Neural progenitor cell (in vitro differentiated cells): ENCODE results near the gene ASXL3. TPM values are rescaled to one million over a fixed set of nuclear protein-coding genes. Genes with fewer than 3 reads are reported as not detected.

ENCODE experiments used
- DNase-seq: peaks from one replicate; pipeline ENCODE4 v3.0.0-alpha.2; 2016; ENCODE audit warnings: low spot score
- H2AFZ ChIP-seq: fragments of 200-600 bp; sonication (generic); replicated peaks from 2 replicates; pipeline ENCODE4 v1.6.1; 2016; ENCODE audit warnings: antibody characterized with exemption
- H3F3A ChIP-seq: fragments of 200-600 bp; sonication (generic); 2 replicates; pipeline ENCODE4 v1.6.1; 2016; ENCODE audit warnings: antibody characterized with exemption, low read depth
- H3K27ac ChIP-seq: fragments of 200-600 bp; sonication (generic); 2 replicates; pipeline ENCODE4 v1.5.1; 2016; ENCODE audit warnings: mild to moderate bottlenecking
- H3K27me3 ChIP-seq: fragments of 200-600 bp; sonication (generic); 2 replicates; pipeline ENCODE4 v1.6.1; 2016; ENCODE audit warnings: mild to moderate bottlenecking, moderate library complexity
- H3K36me3 ChIP-seq: fragments of 200-600 bp; sonication (generic); 2 replicates; pipeline ENCODE4 v1.5.1; 2016
- H3K4me1 ChIP-seq: fragments of 200-600 bp; sonication (generic); 2 replicates; pipeline ENCODE4 v1.6.1; 2016; ENCODE audit warnings: mixed run types
- H3K4me2 ChIP-seq: fragments of 200-600 bp; sonication (generic); 2 replicates; pipeline ENCODE4 v1.6.1; 2016
- H3K4me3 ChIP-seq: fragments of 200-600 bp; sonication (generic); 2 replicates; pipeline ENCODE4 v1.5.1; 2016
- H3K79me2 ChIP-seq: fragments of 200-600 bp; sonication (generic); 2 replicates; pipeline ENCODE4 v1.6.1; 2016; ENCODE audit warnings: low read depth
- H3K9ac ChIP-seq: fragments of 200-600 bp; sonication (generic); 2 replicates; pipeline ENCODE4 v1.6.1; 2016
- H3K9me3 ChIP-seq: fragments of 200-600 bp; sonication (generic); 2 replicates; pipeline ENCODE4 v1.5.1; 2016; ENCODE audit warnings: low read depth
- H4K20me1 ChIP-seq: fragments of 200-600 bp; sonication (generic); 2 replicates; pipeline ENCODE4 v1.6.1; 2016; ENCODE audit warnings: low read depth
- H3K27ac Mint-ChIP-seq: 3 replicates; pipeline ENCODE4 v1.8.0; 2021; ENCODE audit warnings: mixed read lengths
- H3K27me3 Mint-ChIP-seq: 2 replicates; pipeline ENCODE4 v1.8.0; 2022; ENCODE audit warnings: low read depth, mild to moderate bottlenecking, inconsistent platforms, moderate library complexity, mixed read lengths; ENCODE audit not compliant: insufficient read depth
- H3K36me3 Mint-ChIP-seq: 3 replicates; pipeline ENCODE4 v1.8.0; 2021; ENCODE audit warnings: mixed read lengths
- H3K4me1 Mint-ChIP-seq: 3 replicates; pipeline ENCODE4 v1.8.0; 2021; ENCODE audit warnings: mixed read lengths
- H3K4me3 Mint-ChIP-seq: 3 replicates; pipeline ENCODE4 v1.8.0; 2021; ENCODE audit warnings: mild to moderate bottlenecking, moderate library complexity, mixed read lengths
- H3K9me3 Mint-ChIP-seq: 3 replicates; pipeline ENCODE4 v1.8.0; 2020; ENCODE audit warnings: mixed read lengths
- EZH2 ChIP-seq: fragments of 200-600 bp; sonication (generic); IDR thresholded peaks from 2 replicates; pipeline ENCODE4 v1.6.1; 2017; ENCODE audit warnings: antibody characterized with exemption, mild to moderate bottlenecking, moderate library complexity
- EZH2phosphoT487 ChIP-seq: fragments of 200-600 bp; sonication (generic); IDR thresholded peaks from 2 replicates; pipeline ENCODE4 v1.6.1; 2017; ENCODE audit warnings: antibody characterized with exemption
- total RNA-seq: library from RNA; depleted of rRNA; stranded (reverse); fragments of >200 nt; gene quantifications from 2 replicates; pipeline ENCODE4 v1.2.3, GENCODE V29; 2015; ENCODE audit warnings: low replicate concordance
- TF ChIP-seq, protein P1 (sequence below): fragments of 200-600 bp; sonication (generic); IDR thresholded peaks from 2 replicates; pipeline ENCODE4 v1.5.1; 2017; ENCODE audit warnings: antibody characterized with exemption, mild to moderate bottlenecking

The ASXL3 gene
- total RNA-seq, 1 donor from 2014 or later, result 5.1 TPM

DNA sequence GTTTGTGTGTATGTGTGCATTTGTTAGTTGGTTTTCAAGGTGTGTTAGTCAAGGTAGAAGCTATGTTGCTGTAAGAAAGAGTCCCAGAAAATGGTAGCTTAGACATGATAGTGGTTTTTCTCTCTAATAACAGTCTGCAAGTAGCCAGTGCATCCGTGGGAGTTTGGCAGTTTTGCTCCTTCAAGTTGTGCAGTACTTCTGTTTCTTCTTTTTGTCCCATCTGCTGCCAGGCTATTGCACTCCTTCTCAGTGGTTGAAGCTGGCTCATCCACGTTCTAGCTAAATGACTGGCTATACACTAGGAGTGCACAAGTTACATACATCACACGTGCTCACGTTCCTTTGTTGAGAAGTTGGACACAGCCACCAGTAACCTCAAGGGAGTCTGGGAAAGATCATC, 134.7 kb downstream of the ASXL3 start:
- no peaks in the 10 kb centered on the region for H3K36me3 ChIP-seq
- Mint-ChIP-seq H3K36me3 (peaks cover 15% of the 10 kb centered on the region), H3K27me3 (no peaks in the 10 kb centered on the region), H3K4me3 (no peak overlapping the region), H3K9me3 (no peaks in the 10 kb centered on the region), H3K27ac (peak overlapping the region; percentile 74), H3K4me1 (no peaks in the 10 kb centered on the region)
- H2AFZ ChIP-seq, result no peak overlapping the region
- H3K4me1 ChIP-seq, result no peaks in the 10 kb centered on the region
- no peaks in the 10 kb centered on the region for H3K9me3 ChIP-seq
- no peaks in the 10 kb centered on the region for H4K20me1 ChIP-seq
- no peak overlapping the region for H3K9ac ChIP-seq
- no peak overlapping the region for H3K4me2 ChIP-seq
- no peak for DNase-seq
- H3K4me3 ChIP-seq, result no peak overlapping the region
- H3K79me2 ChIP-seq, result no peaks in the 10 kb centered on the region
- H3K27me3 ChIP-seq, result no peaks in the 10 kb centered on the region
- TF ChIP-seq, protein P1, sequence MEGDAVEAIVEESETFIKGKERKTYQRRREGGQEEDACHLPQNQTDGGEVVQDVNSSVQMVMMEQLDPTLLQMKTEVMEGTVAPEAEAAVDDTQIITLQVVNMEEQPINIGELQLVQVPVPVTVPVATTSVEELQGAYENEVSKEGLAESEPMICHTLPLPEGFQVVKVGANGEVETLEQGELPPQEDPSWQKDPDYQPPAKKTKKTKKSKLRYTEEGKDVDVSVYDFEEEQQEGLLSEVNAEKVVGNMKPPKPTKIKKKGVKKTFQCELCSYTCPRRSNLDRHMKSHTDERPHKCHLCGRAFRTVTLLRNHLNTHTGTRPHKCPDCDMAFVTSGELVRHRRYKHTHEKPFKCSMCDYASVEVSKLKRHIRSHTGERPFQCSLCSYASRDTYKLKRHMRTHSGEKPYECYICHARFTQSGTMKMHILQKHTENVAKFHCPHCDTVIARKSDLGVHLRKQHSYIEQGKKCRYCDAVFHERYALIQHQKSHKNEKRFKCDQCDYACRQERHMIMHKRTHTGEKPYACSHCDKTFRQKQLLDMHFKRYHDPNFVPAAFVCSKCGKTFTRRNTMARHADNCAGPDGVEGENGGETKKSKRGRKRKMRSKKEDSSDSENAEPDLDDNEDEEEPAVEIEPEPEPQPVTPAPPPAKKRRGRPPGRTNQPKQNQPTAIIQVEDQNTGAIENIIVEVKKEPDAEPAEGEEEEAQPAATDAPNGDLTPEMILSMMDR, result no peak
- TF ChIP-seq EZH2 (no peak), EZH2phosphoT487 (no peak)
- no peak overlapping the region for H3K27ac ChIP-seq
- H3F3A ChIP-seq, result no peaks in the 10 kb centered on the region

DNA sequence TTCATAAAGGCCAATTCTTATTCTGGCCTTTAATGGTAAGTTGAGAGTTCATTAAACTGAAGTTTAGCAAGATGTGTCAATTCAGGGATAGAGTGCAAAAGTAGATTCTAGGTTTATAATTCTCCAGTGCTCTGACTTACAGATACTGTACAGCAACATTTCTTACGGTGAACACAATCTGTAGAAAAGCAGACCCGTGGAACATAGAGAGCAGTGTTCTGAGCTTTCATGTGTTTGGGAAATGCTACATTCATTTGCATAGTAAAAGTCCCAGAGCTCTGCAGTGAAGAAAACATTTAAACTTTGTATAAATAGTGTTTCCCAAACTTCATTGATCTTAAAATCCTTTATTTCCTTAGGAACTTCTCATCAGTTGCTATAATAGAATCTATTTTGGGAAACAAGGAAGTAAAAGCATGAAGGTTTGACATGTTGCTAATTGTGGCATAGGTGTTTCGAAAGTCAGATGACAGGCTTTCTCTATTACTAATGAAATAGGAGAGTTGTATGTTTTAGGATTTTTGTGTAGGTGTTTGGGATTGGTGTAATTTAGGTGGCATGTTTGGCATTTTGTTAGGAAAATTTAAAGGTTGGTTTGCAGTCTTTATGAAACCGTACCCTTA, 138.2 kb downstream of the ASXL3 start:
- Histone ChIP-seq H3K36me3 (no peaks in the 10 kb centered on the region), H3K4me1 (no peaks in the 10 kb centered on the region), H4K20me1 (no peaks in the 10 kb centered on the region), H3K79me2 (no peaks in the 10 kb centered on the region), H3K4me3 (no peak overlapping the region), H2AFZ (no peak overlapping the region), H3K27ac (no peak overlapping the region), H3F3A (no peaks in the 10 kb centered on the region), H3K9me3 (no peaks in the 10 kb centered on the region), H3K27me3 (no peaks in the 10 kb centered on the region), H3K9ac (no peak overlapping the region), H3K4me2 (no peak overlapping the region)
- TF ChIP-seq EZH2phosphoT487 (no peak), EZH2 (no peak)
- TF ChIP-seq, protein P1, result no peak
- Mint-ChIP-seq H3K4me1 (no peaks in the 10 kb centered on the region), H3K9me3 (no peaks in the 10 kb centered on the region), H3K36me3 (peaks cover 17% of the 10 kb centered on the region), H3K27ac (no peak overlapping the region), H3K27me3 (no peaks in the 10 kb centered on the region), H3K4me3 (no peak overlapping the region)
- no peak for DNase-seq

DNA sequence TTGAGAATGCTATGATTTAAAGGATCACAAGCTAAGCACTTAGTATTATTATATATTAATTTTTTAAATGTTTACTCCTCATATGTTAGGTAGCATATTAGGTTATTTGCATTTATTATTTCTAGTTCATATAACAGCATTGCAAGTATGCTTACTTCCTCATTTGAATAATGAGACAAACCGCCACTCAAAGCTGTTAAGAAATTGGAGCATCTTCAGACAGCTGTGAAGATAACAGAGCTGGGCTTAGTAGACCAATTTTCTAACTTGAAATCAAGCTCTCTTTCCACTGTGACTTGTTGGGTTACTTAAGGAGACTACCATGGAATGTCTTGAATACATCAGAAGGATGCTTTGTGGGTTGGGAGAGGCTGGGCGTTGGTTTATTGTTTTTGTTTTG, 139.3 kb downstream of the ASXL3 start:
- H3K4me3 ChIP-seq, result no peak overlapping the region
- no peaks in the 10 kb centered on the region for H3K36me3 ChIP-seq
- DNase-seq, result no peak
- TF ChIP-seq, protein P1, result no peak
- TF ChIP-seq EZH2phosphoT487, result no peak
- TF ChIP-seq EZH2, result no peak
- no peaks in the 10 kb centered on the region for H3K9me3 ChIP-seq
- no peak overlapping the region for H3K4me3 Mint-ChIP-seq
- H3K27ac Mint-ChIP-seq, result no peak overlapping the region
- no peaks in the 10 kb centered on the region for H4K20me1 ChIP-seq
- peaks cover 5% of the 10 kb centered on the region for H3K9me3 Mint-ChIP-seq
- no peaks in the 10 kb centered on the region for H3K79me2 ChIP-seq
- H3K36me3 Mint-ChIP-seq, result peaks cover 21% of the 10 kb centered on the region
- no peaks in the 10 kb centered on the region for H3K4me1 ChIP-seq
- H2AFZ ChIP-seq, result no peak overlapping the region
- H3K27me3 Mint-ChIP-seq, result no peaks in the 10 kb centered on the region
- no peak overlapping the region for H3K9ac ChIP-seq
- no peaks in the 10 kb centered on the region for H3K4me1 Mint-ChIP-seq
- no peaks in the 10 kb centered on the region for H3K27me3 ChIP-seq
- no peak overlapping the region for H3K4me2 ChIP-seq
- H3K27ac ChIP-seq, result no peak overlapping the region
- H3F3A ChIP-seq, result no peaks in the 10 kb centered on the region
